HepG2 (cell line): ENCODE data around the gene XG. TPM values are rescaled to one million over a fixed set of nuclear protein-coding genes. Genes with fewer than 3 reads are reported as not detected.

Experiments used
- ATAC-seq: fragments of 200-7000 bp; cut with Tn5 transposase; 3 replicates; pipeline ENCODE4 v1.9.1; 2020; ENCODE audit warnings: mild to moderate bottlenecking, moderate library complexity
- BruUV-seq: library from RNA; stranded (reverse); fragments of 400-500 nt; replicated peaks from 2 replicates; lab custom pipeline; 2021; lab: Mats Ljungman, UMichigan
- CTCF ChIA-PET: fragments of 300-600 bp; formaldehyde crosslinking; extraction: SDS; loops from one replicate; lab custom pipeline; 2021; ENCODE audit warnings: low total read pairs, inconsistent platforms, low intra/inter-chr PET ratio; lab: Yijun Ruan, JAX
- POLR2A ChIA-PET: fragments of 350-600 bp; sonication (Branson Sonifier 250); formaldehyde crosslinking; loops from one replicate; lab custom pipeline; 2020; ENCODE audit warnings: antibody characterized with exemption, inconsistent platforms; lab: Yijun Ruan, JAX
- DNase-seq: peaks from one replicate; pipeline ENCODE4 v3.0.0-alpha.2; 2015; ENCODE audit warnings: low spot score
- FAIRE-seq: peaks from 3 replicates; lab custom pipeline; 2011; peaks lifted over from hg19 to GRCh38; lab: Jason Lieb, UNC
- H2AFZ ChIP-seq: one replicate; pipeline ENCODE4 v1.6.1; 2011; ENCODE audit warnings: low read length, inconsistent platforms
- H3K27ac ChIP-seq: fragments of 300-600 bp; 3 replicates; pipeline ENCODE4 v1.8.0; 2011; ENCODE audit warnings: mixed run types, mild to moderate bottlenecking, mixed read lengths, low read length, inconsistent platforms; ENCODE audit not compliant: insufficient read depth; ENCODE audit errors: extremely low read length
- H3K27me3 ChIP-seq, 2 experiments: fragments of 200-600 bp in 1 of 2; 2 replicates in 1 of 2; 3 replicates in 1 of 2; pipeline versions ENCODE4 v1.6.0 to v1.8.0; 2011; ENCODE audit warnings: low read length in 2 of 2, mild to moderate bottlenecking in 2 of 2, moderate library complexity in 2 of 2, inconsistent platforms in 1 of 2; ENCODE audit not compliant: insufficient read depth in 2 of 2, control insufficient read depth in 1 of 2
- H3K36me3 ChIP-seq, 2 experiments: fragments of 200-600 bp in 1 of 2; replicated peaks in 1 of 2; 2 replicates in 1 of 2; 3 replicates in 1 of 2; pipeline versions ENCODE4 v1.5.1 to v1.8.0; 2011; ENCODE audit warnings: low read length in 2 of 2, inconsistent platforms in 1 of 2; ENCODE audit not compliant: insufficient read depth in 2 of 2, control insufficient read depth in 1 of 2
- H3K4me1 ChIP-seq: 2 replicates; pipeline ENCODE4 v1.5.1; 2012; ENCODE audit warnings: low read length, inconsistent platforms; ENCODE audit not compliant: insufficient read depth
- H3K4me2 ChIP-seq: 2 replicates; pipeline ENCODE4 v1.6.0; 2011; ENCODE audit warnings: low read depth, low read length, inconsistent platforms
- H3K4me3 ChIP-seq, 3 experiments: fragments of 200-600 bp in 1 of 3; sonication (generic), shearing (Covaris generic) in 1 of 3; replicated peaks in 1 of 3; 2 replicates each; pipeline ENCODE4 v1.5.1; 2011 to 2016; ENCODE audit warnings: low read length in 3 of 3, inconsistent platforms in 2 of 3, low read depth in 2 of 3, mild to moderate bottlenecking in 2 of 3, control low read depth in 1 of 3, mixed read lengths in 1 of 3; ENCODE audit not compliant: insufficient read depth in 1 of 3
- H3K79me2 ChIP-seq: one replicate; pipeline ENCODE4 v1.6.1; 2011; ENCODE audit warnings: low read length, inconsistent platforms; ENCODE audit not compliant: insufficient read depth
- H3K9ac ChIP-seq: 2 replicates; pipeline ENCODE4 v1.6.0; 2011; ENCODE audit warnings: mild to moderate bottlenecking, low read depth, low read length, inconsistent platforms; ENCODE audit not compliant: insufficient read depth
- H3K9me3 ChIP-seq: 2 replicates; pipeline ENCODE4 v1.5.1; 2012; ENCODE audit warnings: mild to moderate bottlenecking, low read length
- H4K20me1 ChIP-seq: 2 replicates; pipeline ENCODE4 v1.6.0; 2011; ENCODE audit warnings: inconsistent platforms, mild to moderate bottlenecking, low read length, moderate library complexity; ENCODE audit not compliant: insufficient read depth
- CEBPB ChIP-seq: IDR thresholded peaks from 2 replicates; pipeline ENCODE4 v1.6.1; 2011; ENCODE audit warnings: low read depth, low read length, improper control_type of control experiment, borderline replicate concordance
- DR1 ChIP-seq: sonication (generic); formaldehyde crosslinking; IDR thresholded peaks from 2 replicates; pipeline ENCODE4 v1.8.0; 2021; ENCODE audit warnings: mild to moderate bottlenecking, missing genetic modification reagents, inconsistent platforms
- HNF4A ChIP-seq: sonication (generic); formaldehyde crosslinking; IDR thresholded peaks from 2 replicates; pipeline ENCODE4 v1.4.0; 2020; ENCODE audit warnings: missing genetic modification reagents
- HNF4G ChIP-seq, 2 experiments: sonication (generic) in 1 of 2; formaldehyde crosslinking in 1 of 2; IDR thresholded peaks; 2 replicates each; pipeline versions ENCODE4 v1.4.0 to v1.6.1; 2011 to 2020; ENCODE audit warnings: borderline replicate concordance in 2 of 2, low read depth in 2 of 2, mild to moderate bottlenecking in 2 of 2, low read length in 1 of 2, missing genetic modification reagents in 1 of 2, moderate library complexity in 1 of 2
- KDM1A ChIP-seq: IDR thresholded peaks from 2 replicates; pipeline ENCODE4 v1.6.1; 2016; ENCODE audit warnings: missing compliant biosample characterization
- NFIC ChIP-seq: IDR thresholded peaks from 2 replicates; pipeline ENCODE4 v1.6.1; 2012; ENCODE audit warnings: mild to moderate bottlenecking, low read length, inconsistent platforms
- SYNCRIP ChIP-seq: fragments of 200-400 bp; formaldehyde crosslinking; IDR thresholded peaks from 2 replicates; pipeline ENCODE4 v1.6.1; 2018; ENCODE audit warnings: mild to moderate bottlenecking, low read depth, low read length; ENCODE audit not compliant: insufficient read depth
- ZNF143 ChIP-seq: sonication (generic); formaldehyde crosslinking; IDR thresholded peaks from 2 replicates; pipeline ENCODE4 v1.4.0; 2020; ENCODE audit warnings: missing genetic modification reagents
- ZNF251 ChIP-seq: sonication (generic); formaldehyde crosslinking; IDR thresholded peaks from 2 replicates; pipeline ENCODE4 v1.9.0; 2021; ENCODE audit warnings: mild to moderate bottlenecking, missing genetic modification reagents
- ZNF430 ChIP-seq: sonication (generic); formaldehyde crosslinking; IDR thresholded peaks from 2 replicates; pipeline ENCODE4 v1.9.0; 2021; ENCODE audit warnings: mild to moderate bottlenecking, missing genetic modification reagents
- ZNF761 ChIP-seq: sonication (generic); formaldehyde crosslinking; conservative IDR thresholded peaks from 2 replicates; pipeline ENCODE4 v1.4.0; 2020; ENCODE audit warnings: mild to moderate bottlenecking, missing genetic modification reagents
- WGBS: methylation state at CpG from one replicate; pipeline ENCODE4 v1.1.6; 2017; ENCODE audit warnings: low lambda C conversion rate; 5-methylcytosine and 5-hydroxymethylcytosine counted together
- in situ Hi-C: cut with HindIII; loops from 2 replicates; pipeline ENCODE4 v1.10.0; 2017; ENCODE audit warnings: low pct_unique_long_range_greater_than_20kb; ENCODE audit not compliant: extremely low pct_ligation_motif_present
- intact Hi-C: fragments of 100-400 bp; cut with micrococcal nuclease; formaldehyde crosslinking; loops from one replicate; pipeline ENCODE4 v1.10.0; 2022; ENCODE audit not compliant: unreplicated experiment
- polyA plus RNA-seq, 8 experiments: library from polyadenylated mRNA; depleted of rRNA in 3 of 8; stranded (reverse) in 7 of 8; unstranded in 1 of 8; fragments of >200 nt; fragmentation: Illumina TruSeq in 4 of 8; extraction: Trizol in 4 of 8; gene quantifications; 2 replicates each; pipeline versions ENCODE4 v1.2.1 to v1.2.3, GENCODE V29; 2011 to 2016; ENCODE audit warnings: low read depth in 4 of 8, missing spikeins in 1 of 8, mixed read lengths in 1 of 8; ENCODE audit not compliant: insufficient read depth in 1 of 8
- total RNA-seq, 5 experiments: library from RNA; depleted of rRNA; stranded (reverse); fragments of >200 nt; fragmentation: Illumina TruSeq; extraction: Trizol; gene quantifications; 2 replicates each; pipeline ENCODE4 v1.2.3, GENCODE V29; 2016; ENCODE audit warnings: low read depth in 1 of 5
- TF ChIP-seq, protein P1 (sequence below): conservative IDR thresholded peaks from 2 replicates; pipeline ENCODE4 v1.6.1; 2018; ENCODE audit warnings: missing genetic modification reagents
- TF ChIP-seq, protein P2 (sequence below): sonication (generic); formaldehyde crosslinking; IDR thresholded peaks from 2 replicates; pipeline ENCODE4 v1.4.0; 2020; ENCODE audit warnings: mild to moderate bottlenecking, missing genetic modification reagents
- TF ChIP-seq, protein P3 (sequence below): sonication (generic); IDR thresholded peaks from 2 replicates; pipeline ENCODE4 v1.6.1; 2016; ENCODE audit warnings: low read depth, borderline replicate concordance
- TF ChIP-seq, protein P4 (sequence below): sonication (generic); formaldehyde crosslinking; conservative IDR thresholded peaks from 2 replicates; pipeline ENCODE4 v1.4.0; 2020; ENCODE audit warnings: missing genetic modification reagents

The XG gene
- total and polyA plus RNA-seq, 2 of the 13 experiments (the other 11 are each of a cell fraction or from before 2014, with no cell fraction given) = not detected

DNA sequence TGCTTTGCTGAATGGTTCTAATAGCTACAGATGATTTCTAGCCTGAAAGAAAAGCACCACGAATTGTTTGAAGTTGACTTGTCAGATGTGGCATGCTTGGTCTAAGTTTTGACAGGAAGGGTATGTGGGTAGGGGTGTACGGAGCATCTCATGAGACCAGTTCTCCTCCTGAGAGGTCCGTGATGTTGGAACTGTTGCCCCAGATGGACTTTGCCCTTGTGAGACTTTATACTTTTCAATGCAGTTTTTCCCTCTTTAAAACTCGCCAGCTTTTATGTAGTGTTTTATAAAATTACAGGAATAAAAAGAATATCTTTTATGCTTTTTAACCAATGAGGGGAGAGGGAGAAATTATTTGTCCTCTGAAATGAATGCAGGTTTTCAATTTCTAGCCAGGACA is 16.6 kb upstream of the XG start:
- intact Hi-C loops = no loop called here
- Histone ChIP-seq H2AFZ (no peak overlapping the region), H3K27me3 (no peaks in the 10 kb centered on the region), H3K4me2 (no peak overlapping the region), H3K4me1 (no peaks in the 10 kb centered on the region), H3K9me3 (no peaks in the 10 kb centered on the region), H3K36me3 (peaks cover 7 to 29% of the 10 kb centered on the region in 2 experiments), H4K20me1 (no peaks in the 10 kb centered on the region), H3K27ac (no peak overlapping the region), H3K79me2 (no peaks in the 10 kb centered on the region), H3K9ac (no peak overlapping the region), H3K4me3 (no peak overlapping the region)
- ChIA-PET POLR2A (no interaction called here), CTCF (no interaction called here)
- in situ Hi-C loops = no loop called here
- FAIRE-seq (no peak), ATAC-seq (no peak), DNase-seq (no peak)
- WGBS = 91% methylated on average over 4 of the region's 4 CpGs
- BruUV-seq = no TSS peak
- TF ChIP-seq HNF4G (IDR thresholded peaks at IDR 0.05; ENCODE audit: borderline replicate concordance, low read depth, low read length) = peak; percentile 33; the same call in 1 of the 2 replicates
- no peak for TF ChIP-seq HNF4G (CRISPR knock-in tag; IDR thresholded peaks at IDR 0.05; ENCODE audit: borderline replicate concordance, low read depth)
- TF ChIP-seq KDM1A (CRISPR knock-in tag) = no peak
- TF ChIP-seq HNF4A (CRISPR knock-in tag) = peak; percentile 28; the same call in 1 of the 2 replicates
- no peak for TF ChIP-seq DR1 (CRISPR knock-in tag)
- no peak for TF ChIP-seq ZNF251 (CRISPR knock-in tag)

DNA sequence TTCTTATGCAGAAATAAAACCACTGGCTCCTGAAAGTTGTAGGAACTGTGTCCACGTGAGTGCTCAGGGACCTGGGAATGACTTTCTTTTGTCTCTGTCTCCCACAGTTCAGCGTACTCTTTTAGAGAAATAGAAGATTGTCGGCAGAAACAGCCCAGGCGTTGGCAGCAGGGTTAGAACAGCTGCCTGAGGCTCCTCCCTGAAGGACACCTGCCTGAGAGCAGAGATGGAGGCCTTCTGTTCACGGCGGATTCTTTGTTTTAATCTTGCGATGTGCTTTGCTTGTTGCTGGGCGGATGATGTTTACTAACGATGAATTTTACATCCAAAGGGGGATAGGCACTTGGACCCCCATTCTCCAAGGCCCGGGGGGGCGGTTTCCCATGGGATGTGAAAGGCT is 11.2 kb upstream of the XG start:
- CTCF ChIA-PET = no interaction called here
- no peaks in the 10 kb centered on the region for H4K20me1 ChIP-seq
- DNase-seq = no peak
- H3K9ac ChIP-seq = no peak overlapping the region
- WGBS = 90% methylated on average over 11 of the region's 11 CpGs
- no peaks in the 10 kb centered on the region for H3K27me3 ChIP-seq
- TSS peak; percentile 68 for BruUV-seq
- intact Hi-C loops (no loop called here), in situ Hi-C loops (no loop called here)
- peaks cover 4 to 33% of the 10 kb centered on the region in 2 experiments; a peak in 3 of 5 replicates for H3K36me3 ChIP-seq
- no peak overlapping the region for H3K4me2 ChIP-seq
- H3K4me1 ChIP-seq = no peaks in the 10 kb centered on the region
- no peak for ATAC-seq
- H2AFZ ChIP-seq = no peak overlapping the region
- POLR2A ChIA-PET = no interaction called here
- no peak overlapping the region for H3K27ac ChIP-seq
- H3K79me2 ChIP-seq = no peaks in the 10 kb centered on the region
- no peak for FAIRE-seq
- H3K4me3 ChIP-seq = no peak overlapping the region
- H3K9me3 ChIP-seq = no peaks in the 10 kb centered on the region
- TF ChIP-seq CEBPB = no peak
- no peak for TF ChIP-seq ZNF430 (CRISPR knock-in tag)
- TF ChIP-seq, protein P1, sequence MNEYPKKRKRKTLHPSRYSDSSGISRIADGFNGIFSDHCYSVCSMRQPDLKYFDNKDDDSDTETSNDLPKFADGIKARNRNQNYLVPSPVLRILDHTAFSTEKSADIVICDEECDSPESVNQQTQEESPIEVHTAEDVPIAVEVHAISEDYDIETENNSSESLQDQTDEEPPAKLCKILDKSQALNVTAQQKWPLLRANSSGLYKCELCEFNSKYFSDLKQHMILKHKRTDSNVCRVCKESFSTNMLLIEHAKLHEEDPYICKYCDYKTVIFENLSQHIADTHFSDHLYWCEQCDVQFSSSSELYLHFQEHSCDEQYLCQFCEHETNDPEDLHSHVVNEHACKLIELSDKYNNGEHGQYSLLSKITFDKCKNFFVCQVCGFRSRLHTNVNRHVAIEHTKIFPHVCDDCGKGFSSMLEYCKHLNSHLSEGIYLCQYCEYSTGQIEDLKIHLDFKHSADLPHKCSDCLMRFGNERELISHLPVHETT (CRISPR knock-in tag) = no peak
- TF ChIP-seq, protein P2, sequence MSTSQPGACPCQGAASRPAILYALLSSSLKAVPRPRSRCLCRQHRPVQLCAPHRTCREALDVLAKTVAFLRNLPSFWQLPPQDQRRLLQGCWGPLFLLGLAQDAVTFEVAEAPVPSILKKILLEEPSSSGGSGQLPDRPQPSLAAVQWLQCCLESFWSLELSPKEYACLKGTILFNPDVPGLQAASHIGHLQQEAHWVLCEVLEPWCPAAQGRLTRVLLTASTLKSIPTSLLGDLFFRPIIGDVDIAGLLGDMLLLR (CRISPR knock-in tag) = no peak
- TF ChIP-seq ZNF761 (CRISPR knock-in tag) = no peak
- TF ChIP-seq ZNF143 (CRISPR knock-in tag) = no peak
- TF ChIP-seq NFIC = no peak
- TF ChIP-seq, protein P3, sequence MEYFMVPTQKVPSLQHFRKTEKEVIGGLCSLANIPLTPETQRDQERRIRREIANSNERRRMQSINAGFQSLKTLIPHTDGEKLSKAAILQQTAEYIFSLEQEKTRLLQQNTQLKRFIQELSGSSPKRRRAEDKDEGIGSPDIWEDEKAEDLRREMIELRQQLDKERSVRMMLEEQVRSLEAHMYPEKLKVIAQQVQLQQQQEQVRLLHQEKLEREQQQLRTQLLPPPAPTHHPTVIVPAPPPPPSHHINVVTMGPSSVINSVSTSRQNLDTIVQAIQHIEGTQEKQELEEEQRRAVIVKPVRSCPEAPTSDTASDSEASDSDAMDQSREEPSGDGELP = no peak
- TF ChIP-seq, protein P4, sequence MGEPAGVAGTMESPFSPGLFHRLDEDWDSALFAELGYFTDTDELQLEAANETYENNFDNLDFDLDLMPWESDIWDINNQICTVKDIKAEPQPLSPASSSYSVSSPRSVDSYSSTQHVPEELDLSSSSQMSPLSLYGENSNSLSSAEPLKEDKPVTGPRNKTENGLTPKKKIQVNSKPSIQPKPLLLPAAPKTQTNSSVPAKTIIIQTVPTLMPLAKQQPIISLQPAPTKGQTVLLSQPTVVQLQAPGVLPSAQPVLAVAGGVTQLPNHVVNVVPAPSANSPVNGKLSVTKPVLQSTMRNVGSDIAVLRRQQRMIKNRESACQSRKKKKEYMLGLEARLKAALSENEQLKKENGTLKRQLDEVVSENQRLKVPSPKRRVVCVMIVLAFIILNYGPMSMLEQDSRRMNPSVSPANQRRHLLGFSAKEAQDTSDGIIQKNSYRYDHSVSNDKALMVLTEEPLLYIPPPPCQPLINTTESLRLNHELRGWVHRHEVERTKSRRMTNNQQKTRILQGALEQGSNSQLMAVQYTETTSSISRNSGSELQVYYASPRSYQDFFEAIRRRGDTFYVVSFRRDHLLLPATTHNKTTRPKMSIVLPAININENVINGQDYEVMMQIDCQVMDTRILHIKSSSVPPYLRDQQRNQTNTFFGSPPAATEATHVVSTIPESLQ = no peak
- no peak for TF ChIP-seq SYNCRIP
